WI38 (cell line): ENCODE data around the gene SMAD9.
"Not testable (repeated sequence)": the region's sequence is repeated elsewhere in the genome, so short reads cannot be mapped to it uniquely, and the experiment has no call there.

Experiments
- H3K4me3 ChIP-seq: 2 replicates; pipeline ENCODE4 v1.5.1; 2011; ENCODE audit warnings: low read depth, mild to moderate bottlenecking, control low read depth, low read length
- CTCF ChIP-seq: IDR thresholded peaks from 2 replicates; pipeline ENCODE4 v1.5.1; 2012; ENCODE audit warnings: low read depth, mild to moderate bottlenecking, control low read depth, low read length

The SMAD9 gene

GRCh38 chr13:36891752-36892151, 28.3 kb downstream of the SMAD9 start:
- no peak overlapping the region for H3K4me3 ChIP-seq
- no peak for TF ChIP-seq CTCF

- TF ChIP-seq CTCF, result no peak
- H3K4me3 ChIP-seq, result no peak overlapping the region
These were observed 31.4 kb downstream of the SMAD9 start for GRCh38 chr13:36888645-36889044.

GRCh38 chr13:36887758-36888521, 32.1 kb downstream of the SMAD9 start:
- TF ChIP-seq CTCF, result no peak

GRCh38 chr13:36885901-36886300, 34.1 kb downstream of the SMAD9 start:
- TF ChIP-seq CTCF, result no peak
- H3K4me3 ChIP-seq, result no peak overlapping the region

More at GRCh38 chr13:36887758-36888521, 32.1 kb downstream of the SMAD9 start:
- H3K4me3 ChIP-seq, result no peak overlapping the region

- no peak overlapping the region for H3K4me3 ChIP-seq
- no peak for TF ChIP-seq CTCF
These were observed 35.8 kb downstream of the SMAD9 start for GRCh38 chr13:36884235-36884634.

- TF ChIP-seq CTCF, result no peak
- no peak overlapping the region for H3K4me3 ChIP-seq
These were observed 36.2 kb downstream of the SMAD9 start for GRCh38 chr13:36883824-36884223.

GRCh38 chr13:36883392-36883791, 36.6 kb downstream of the SMAD9 start:
- H3K4me3 ChIP-seq, result not testable (repeated sequence)
